K562 (cell line): ENCODE measurements around the gene GLYAT. TPM values are rescaled to one million over a fixed set of nuclear protein-coding genes. Genes with fewer than 3 reads are reported as not detected.

ENCODE experiments used
- ATF7 ChIP-seq: fragments of 450-650 bp; IDR thresholded peaks from 2 replicates; pipeline ENCODE4 v1.7.1; 2014; ENCODE audit warnings: mild to moderate bottlenecking, moderate library complexity
- BDP1 ChIP-seq: IDR thresholded peaks from 3 replicates; pipeline ENCODE4 v1.6.1; 2011; ENCODE audit not compliant: insufficient read length, insufficient read depth
- DPF2 ChIP-seq: fragments of 450-650 bp; IDR thresholded peaks from 2 replicates; pipeline ENCODE4 v1.6.1; 2016
- FOXA3 ChIP-seq, 2 experiments: fragments of 450-650 bp in 1 of 2; sonication (generic) in 1 of 2; formaldehyde crosslinking; IDR thresholded peaks in 1 of 2; conservative IDR thresholded peaks in 1 of 2; 2 replicates each; pipeline versions ENCODE4 v1.4.0 to v1.8.0; 2020 to 2022; ENCODE audit warnings: mild to moderate bottlenecking in 2 of 2, missing genetic modification reagents in 1 of 2
- IRF2 ChIP-seq: sonication (generic); formaldehyde crosslinking; IDR thresholded peaks from 2 replicates; pipeline ENCODE4 v1.8.1; 2022; ENCODE audit warnings: mild to moderate bottlenecking, missing genetic modification reagents
- PREB ChIP-seq: sonication (generic); formaldehyde crosslinking; IDR thresholded peaks from 2 replicates; pipeline ENCODE4 v1.8.1; 2023; ENCODE audit warnings: mild to moderate bottlenecking, missing genetic modification reagents
- RNF2 ChIP-seq: sonication (generic); IDR thresholded peaks from 2 replicates; pipeline ENCODE4 v1.6.1; 2016
- YY1 ChIP-seq, 3 experiments: IDR thresholded peaks; 2 replicates each; pipeline ENCODE4 v1.6.1; 2011; ENCODE audit warnings: low read length in 2 of 3, mild to moderate bottlenecking in 2 of 3, moderate library complexity in 2 of 3, borderline replicate concordance in 1 of 3, control low read depth in 1 of 3, low read depth in 1 of 3; ENCODE audit not compliant: insufficient read depth in 3 of 3, insufficient replicate concordance in 2 of 3, control insufficient read depth in 1 of 3, insufficient read length in 1 of 3; ENCODE audit errors: extremely low read depth in 1 of 3
- ZNF239 ChIP-seq: fragments of 250-450 bp; sonication (Bioruptor Pico); IDR thresholded peaks from 2 replicates; pipeline ENCODE4 v1.4.0; 2020; ENCODE audit warnings: mild to moderate bottlenecking
- polyA plus RNA-seq, 8 experiments: library from polyadenylated mRNA; depleted of rRNA in 4 of 8; stranded (reverse) in 5 of 8; unstranded in 3 of 8; fragments of >200 nt; fragmentation: Nextera tagmentation in 2 of 8; fragmentation: Illumina TruSeq in 1 of 8; extraction: Ambion mirVana in 2 of 8; extraction: Trizol in 1 of 8; gene quantifications; 2 replicates each; pipeline versions ENCODE4 v1.2.1 to v1.2.3, GENCODE V29; 2011 to 2014; ENCODE audit warnings: inconsistent platforms in 1 of 8, missing spikeins in 1 of 8
- total RNA-seq, 7 experiments: library from RNA; depleted of rRNA in 6 of 7; stranded (reverse); fragments of >200 nt in 6 of 7; fragmentation: Illumina TruSeq in 2 of 7; extraction: Trizol in 2 of 7; gene quantifications; 2 replicates each; pipeline versions ENCODE4 v1.2.1 to v1.2.3, GENCODE V29; 2011 to 2021; ENCODE audit warnings: low replicate concordance in 1 of 7
- TF ChIP-seq, protein P1 (sequence below), 2 experiments: fragments of 450-650 bp; formaldehyde crosslinking in 1 of 2; IDR thresholded peaks; 2 replicates each; pipeline versions ENCODE4 v1.4.0 to v1.6.1; 2014 to 2020; ENCODE audit warnings: mild to moderate bottlenecking in 2 of 2, borderline replicate concordance in 1 of 2, low read depth in 1 of 2
- TF ChIP-seq, protein P2 (sequence below): fragments of 250-450 bp; sonication (Bioruptor Pico); IDR thresholded peaks from 2 replicates; pipeline ENCODE4 v1.9.0; 2021; ENCODE audit warnings: mild to moderate bottlenecking, inconsistent platforms
- TF ChIP-seq, protein P3 (sequence below): sonication (generic); formaldehyde crosslinking; IDR thresholded peaks from 2 replicates; pipeline ENCODE4 v1.8.0; 2022; ENCODE audit warnings: mild to moderate bottlenecking, missing genetic modification reagents

Gene GLYAT
- total and polyA plus RNA-seq, 9 of the 15 experiments (the other 6 are each of a cell fraction or from before 2014, with no cell fraction given): not detected

DNA sequence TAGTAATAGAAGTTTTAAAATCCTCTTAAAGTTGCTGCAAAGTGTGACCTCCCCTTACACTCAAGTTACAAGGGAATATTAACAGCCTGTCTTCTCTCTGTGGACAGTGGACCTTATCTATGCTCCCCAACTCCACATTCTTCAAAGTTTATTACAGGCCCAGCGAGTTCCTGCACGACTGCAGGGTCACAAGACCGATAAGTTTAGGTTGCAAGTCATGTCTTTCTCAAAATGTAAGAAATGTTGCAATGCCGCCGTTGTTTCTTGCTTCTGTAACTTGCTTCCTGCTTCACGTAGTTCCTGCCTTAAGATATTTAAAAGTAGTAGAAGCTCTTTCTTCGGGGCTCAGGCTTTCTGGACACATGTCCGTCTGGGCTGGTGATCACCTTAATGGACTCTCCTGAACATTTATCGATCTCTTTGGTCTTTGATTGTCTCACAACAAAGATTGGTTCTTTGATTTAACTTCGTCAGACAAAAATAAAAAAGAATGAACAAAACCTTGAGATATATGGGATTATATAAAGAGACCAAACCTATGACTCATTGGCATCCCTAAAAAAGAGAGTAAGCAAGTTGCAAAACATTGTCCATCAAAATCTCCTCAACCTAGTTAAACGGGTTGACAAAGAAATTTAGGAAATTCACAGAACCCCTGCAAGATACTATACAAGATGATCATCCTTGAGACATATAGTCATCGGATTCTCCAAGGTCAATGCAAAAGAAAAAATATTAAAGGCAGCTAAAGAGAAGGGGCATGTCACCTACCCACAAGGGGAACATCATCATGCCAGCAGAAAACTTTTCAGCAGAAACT lies 45.4 kb upstream of the GLYAT start (continued):
- TF ChIP-seq, protein P1, sequence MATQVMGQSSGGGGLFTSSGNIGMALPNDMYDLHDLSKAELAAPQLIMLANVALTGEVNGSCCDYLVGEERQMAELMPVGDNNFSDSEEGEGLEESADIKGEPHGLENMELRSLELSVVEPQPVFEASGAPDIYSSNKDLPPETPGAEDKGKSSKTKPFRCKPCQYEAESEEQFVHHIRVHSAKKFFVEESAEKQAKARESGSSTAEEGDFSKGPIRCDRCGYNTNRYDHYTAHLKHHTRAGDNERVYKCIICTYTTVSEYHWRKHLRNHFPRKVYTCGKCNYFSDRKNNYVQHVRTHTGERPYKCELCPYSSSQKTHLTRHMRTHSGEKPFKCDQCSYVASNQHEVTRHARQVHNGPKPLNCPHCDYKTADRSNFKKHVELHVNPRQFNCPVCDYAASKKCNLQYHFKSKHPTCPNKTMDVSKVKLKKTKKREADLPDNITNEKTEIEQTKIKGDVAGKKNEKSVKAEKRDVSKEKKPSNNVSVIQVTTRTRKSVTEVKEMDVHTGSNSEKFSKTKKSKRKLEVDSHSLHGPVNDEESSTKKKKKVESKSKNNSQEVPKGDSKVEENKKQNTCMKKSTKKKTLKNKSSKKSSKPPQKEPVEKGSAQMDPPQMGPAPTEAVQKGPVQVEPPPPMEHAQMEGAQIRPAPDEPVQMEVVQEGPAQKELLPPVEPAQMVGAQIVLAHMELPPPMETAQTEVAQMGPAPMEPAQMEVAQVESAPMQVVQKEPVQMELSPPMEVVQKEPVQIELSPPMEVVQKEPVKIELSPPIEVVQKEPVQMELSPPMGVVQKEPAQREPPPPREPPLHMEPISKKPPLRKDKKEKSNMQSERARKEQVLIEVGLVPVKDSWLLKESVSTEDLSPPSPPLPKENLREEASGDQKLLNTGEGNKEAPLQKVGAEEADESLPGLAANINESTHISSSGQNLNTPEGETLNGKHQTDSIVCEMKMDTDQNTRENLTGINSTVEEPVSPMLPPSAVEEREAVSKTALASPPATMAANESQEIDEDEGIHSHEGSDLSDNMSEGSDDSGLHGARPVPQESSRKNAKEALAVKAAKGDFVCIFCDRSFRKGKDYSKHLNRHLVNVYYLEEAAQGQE (IDR thresholded peaks at IDR 0.05; ENCODE audit: borderline replicate concordance): peak; percentile 32; the same call in 1 of the 2 replicates
- TF ChIP-seq, protein P1 (CRISPR knock-in tag; IDR thresholded peaks at IDR 0.05; ENCODE audit: low read depth): 0 out of 2 replicates have a peak, but pooled peaks have one; percentile 16
- TF ChIP-seq YY1 (IDR thresholded peaks at IDR 0.05; ENCODE audit: borderline replicate concordance in 1 of 3, control insufficient read depth in 1 of 3, extremely low read depth in 1 of 3, insufficient read depth in 3 of 3, insufficient read length in 1 of 3, insufficient replicate concordance in 2 of 3, low read depth in 1 of 3, low read length in 2 of 3) (no peak), ATF7 (0 out of 2 replicates have a peak, but pooled peaks have one; percentile 64), FOXA3 (CRISPR knock-in tag; conservative IDR thresholded peaks at IDR 0.05 in 1 of 2, IDR thresholded peaks at IDR 0.05 in 1 of 2) (peak in 1 of 2 experiments; percentile 55; a peak in 1 of 4 replicates), BDP1 (no peak), IRF2 (CRISPR knock-in tag) (no peak), PREB (CRISPR knock-in tag) (no peak), RNF2 (peak; percentile 95), ZNF239 (peak; percentile 21; the same call in 1 of the 2 replicates), DPF2 (peak; percentile 94)
- TF ChIP-seq, protein P2, sequence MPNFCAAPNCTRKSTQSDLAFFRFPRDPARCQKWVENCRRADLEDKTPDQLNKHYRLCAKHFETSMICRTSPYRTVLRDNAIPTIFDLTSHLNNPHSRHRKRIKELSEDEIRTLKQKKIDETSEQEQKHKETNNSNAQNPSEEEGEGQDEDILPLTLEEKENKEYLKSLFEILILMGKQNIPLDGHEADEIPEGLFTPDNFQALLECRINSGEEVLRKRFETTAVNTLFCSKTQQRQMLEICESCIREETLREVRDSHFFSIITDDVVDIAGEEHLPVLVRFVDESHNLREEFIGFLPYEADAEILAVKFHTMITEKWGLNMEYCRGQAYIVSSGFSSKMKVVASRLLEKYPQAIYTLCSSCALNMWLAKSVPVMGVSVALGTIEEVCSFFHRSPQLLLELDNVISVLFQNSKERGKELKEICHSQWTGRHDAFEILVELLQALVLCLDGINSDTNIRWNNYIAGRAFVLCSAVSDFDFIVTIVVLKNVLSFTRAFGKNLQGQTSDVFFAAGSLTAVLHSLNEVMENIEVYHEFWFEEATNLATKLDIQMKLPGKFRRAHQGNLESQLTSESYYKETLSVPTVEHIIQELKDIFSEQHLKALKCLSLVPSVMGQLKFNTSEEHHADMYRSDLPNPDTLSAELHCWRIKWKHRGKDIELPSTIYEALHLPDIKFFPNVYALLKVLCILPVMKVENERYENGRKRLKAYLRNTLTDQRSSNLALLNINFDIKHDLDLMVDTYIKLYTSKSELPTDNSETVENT (CRISPR knock-in tag): no peak
- TF ChIP-seq, protein P3, sequence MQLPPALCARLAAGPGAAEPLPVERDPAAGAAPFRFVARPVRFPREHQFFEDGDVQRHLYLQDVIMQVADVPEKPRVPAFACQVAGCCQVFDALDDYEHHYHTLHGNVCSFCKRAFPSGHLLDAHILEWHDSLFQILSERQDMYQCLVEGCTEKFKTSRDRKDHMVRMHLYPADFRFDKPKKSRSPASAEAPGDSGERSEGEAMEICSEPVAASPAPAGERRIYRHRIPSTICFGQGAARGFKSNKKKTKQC (CRISPR knock-in tag): no peak
